Skeletal muscle tissue (tissue), 4 donors: ENCODE results near the gene U2AF1L4. TPM values are rescaled to one million over a fixed set of nuclear protein-coding genes. Genes with fewer than 3 reads are reported as not detected.

Experiments used
- H3K27ac ChIP-seq: one replicate; pipeline ENCODE4 v1.7.0; 2013; ENCODE audit warnings: mild to moderate bottlenecking, low read depth, low read length, inconsistent platforms
- H3K27me3 ChIP-seq, 3 donors: one replicate each; pipeline ENCODE4 v1.7.0; 2013; ENCODE audit warnings: low read length in 3 of 3; ENCODE audit not compliant: control insufficient read depth in 3 of 3, insufficient read depth in 3 of 3
- H3K36me3 ChIP-seq, 3 donors: one replicate each; pipeline ENCODE4 v1.7.0; 2013; ENCODE audit warnings: low read length in 3 of 3; ENCODE audit not compliant: control insufficient read depth in 3 of 3, insufficient read depth in 3 of 3
- H3K4me1 ChIP-seq, 3 donors: one replicate each; pipeline ENCODE4 v1.7.0; 2013; ENCODE audit warnings: low read length in 3 of 3, mild to moderate bottlenecking in 3 of 3; ENCODE audit not compliant: control insufficient read depth in 3 of 3, insufficient read depth in 3 of 3
- H3K4me3 ChIP-seq, 3 donors: one replicate each; pipeline ENCODE4 v1.7.0; 2013; ENCODE audit warnings: low read length in 3 of 3
- H3K9ac ChIP-seq, 3 donors: one replicate each; pipeline ENCODE4 v1.7.0; 2013; ENCODE audit warnings: low read length in 3 of 3, mild to moderate bottlenecking in 3 of 3, moderate library complexity in 2 of 3, low read depth in 1 of 3
- H3K9me3 ChIP-seq, 3 donors: one replicate each; pipeline ENCODE4 v1.7.0; 2013; ENCODE audit warnings: low read length in 3 of 3; ENCODE audit not compliant: control insufficient read depth in 3 of 3
- total RNA-seq: library from RNA; depleted of rRNA; stranded (reverse); fragments of >200 nt; gene quantifications from one replicate; pipeline ENCODE4 v1.2.3, GENCODE V29; 2014
- donor health status: Osteomylitis.

The U2AF1L4 gene
- 3.7 TPM for total RNA-seq

DNA sequence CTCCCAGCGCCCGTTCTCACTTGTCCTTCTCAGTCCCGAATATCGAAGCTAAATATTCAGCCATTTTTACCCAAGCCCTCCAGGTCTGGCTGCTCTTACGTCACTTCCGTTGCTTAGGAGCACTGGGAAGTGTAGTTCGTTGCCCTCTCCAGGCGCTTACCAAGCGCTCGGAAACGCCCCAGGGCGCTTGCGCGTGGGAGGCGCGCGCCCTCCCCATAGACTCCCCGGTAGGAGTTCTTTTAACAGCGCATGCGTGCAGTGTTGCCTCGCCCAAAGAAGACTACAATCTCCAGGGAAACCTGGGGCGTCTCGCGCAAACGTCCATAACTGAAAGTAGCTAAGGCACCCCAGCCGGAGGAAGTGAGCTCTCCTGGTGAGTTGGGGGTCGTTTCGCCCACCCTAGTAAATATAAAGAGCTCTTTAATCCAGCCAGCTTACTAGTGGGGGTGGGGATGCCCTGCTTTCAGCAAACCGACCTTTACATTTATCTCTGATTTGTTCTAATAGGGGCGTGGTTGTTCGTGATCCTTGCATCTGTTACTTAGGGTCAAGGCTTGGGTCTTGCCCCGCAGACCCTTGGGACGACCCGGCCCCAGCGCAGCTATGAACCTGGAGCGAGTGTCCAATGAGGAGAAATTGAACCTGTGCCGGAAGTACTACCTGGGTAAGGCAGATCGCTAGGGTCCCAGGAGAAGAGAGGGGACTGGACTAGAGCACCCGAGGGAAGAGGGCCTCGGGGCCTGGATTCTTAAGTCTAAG, at the start of gene U2AF1L4, which contains the start of gene PSENEN:
TSS of gene U2AF1L4 (minus strand) at position 91 of the 759 bp plus-strand sequence. CDS start at position 64, 27 bp downstream.
TSS of gene PSENEN (plus strand) at position 324 of the 759 bp plus-strand sequence. CDS start at position 604, 280 bp downstream.
- Histone ChIP-seq H3K4me1 (peaks cover 32 to 62% (median 47%) of the 10 kb centered on the region in 3 donors), H3K9me3 (no peaks in the 10 kb centered on the region), H3K27me3 (no peaks in the 10 kb centered on the region), H3K36me3 (peaks cover 10 to 16% (median 15%) of the 10 kb centered on the region in 3 donors), H3K9ac (peak within 1 kb of the TSS; percentile 94 to 96 (median 95)), H3K4me3 (peak within 1 kb of the TSS; percentile 91 to 98 (median 94)), H3K27ac (peak within 1 kb of the TSS; percentile 100)

DNA sequence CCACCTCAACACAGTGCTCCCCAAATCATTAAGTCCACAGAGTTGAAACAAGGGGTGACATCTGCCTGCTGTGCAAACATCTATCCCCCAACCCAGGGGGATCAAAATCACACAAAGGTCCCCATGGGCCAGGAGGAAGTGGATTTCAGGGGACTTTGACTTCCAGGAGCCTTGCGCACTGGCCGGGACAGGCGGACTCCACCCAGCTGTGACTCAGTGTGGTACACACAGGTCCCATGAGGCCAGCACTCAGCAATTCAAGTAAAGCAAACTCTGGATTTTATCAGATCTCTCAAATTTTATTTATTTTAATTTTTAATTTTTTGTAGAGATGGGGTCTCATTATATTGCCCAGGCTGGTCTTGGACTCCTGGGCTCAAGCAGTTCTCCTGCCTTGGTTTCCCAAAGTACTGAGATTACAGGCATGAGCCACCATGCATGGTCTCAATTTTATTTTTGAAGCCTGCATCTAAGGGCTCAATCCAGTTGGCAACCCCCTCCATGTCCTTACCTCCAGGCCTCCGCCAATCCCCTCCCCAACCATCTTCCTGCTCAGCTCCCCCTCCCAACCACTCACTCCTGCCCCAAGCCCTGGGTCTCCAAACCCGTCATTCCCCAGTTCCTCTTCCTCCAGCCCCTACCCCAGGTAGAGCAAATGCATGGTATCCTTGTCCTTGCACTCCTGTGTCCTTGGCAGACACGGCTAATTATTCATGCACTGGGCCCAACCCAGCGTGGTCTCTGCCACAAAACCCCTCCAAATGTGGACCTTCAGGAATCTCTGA, 48.4 kb upstream of the U2AF1L4 start:
- peaks cover 15 to 22% (median 20%) of the 10 kb centered on the region in 3 donors for H3K27me3 ChIP-seq
- no peak overlapping the region for H3K4me3 ChIP-seq
- H3K9me3 ChIP-seq = no peaks in the 10 kb centered on the region
- no peak overlapping the region for H3K9ac ChIP-seq
- no peak overlapping the region for H3K27ac ChIP-seq
- no peaks in the 10 kb centered on the region for H3K4me1 ChIP-seq
- no peaks in the 10 kb centered on the region for H3K36me3 ChIP-seq

GRCh38 chr19:35792888-35793287, 47.7 kb upstream of the U2AF1L4 start:
- H3K9ac ChIP-seq = no peak overlapping the region
- H3K4me1 ChIP-seq = no peaks in the 10 kb centered on the region
- no peak overlapping the region for H3K27ac ChIP-seq
- no peaks in the 10 kb centered on the region for H3K9me3 ChIP-seq
- H3K36me3 ChIP-seq = no peaks in the 10 kb centered on the region
- H3K4me3 ChIP-seq = no peak overlapping the region
- peaks cover 14 to 19% (median 17%) of the 10 kb centered on the region in 3 donors for H3K27me3 ChIP-seq

GRCh38 chr19:35792312-35792711, 47.1 kb upstream of the U2AF1L4 start:
- Histone ChIP-seq H3K9me3 (no peaks in the 10 kb centered on the region), H3K27ac (no peak overlapping the region), H3K4me1 (no peaks in the 10 kb centered on the region), H3K4me3 (no peak overlapping the region), H3K9ac (no peak overlapping the region), H3K36me3 (no peaks in the 10 kb centered on the region), H3K27me3 (peaks cover 10 to 15% (median 13%) of the 10 kb centered on the region in 3 donors)

DNA sequence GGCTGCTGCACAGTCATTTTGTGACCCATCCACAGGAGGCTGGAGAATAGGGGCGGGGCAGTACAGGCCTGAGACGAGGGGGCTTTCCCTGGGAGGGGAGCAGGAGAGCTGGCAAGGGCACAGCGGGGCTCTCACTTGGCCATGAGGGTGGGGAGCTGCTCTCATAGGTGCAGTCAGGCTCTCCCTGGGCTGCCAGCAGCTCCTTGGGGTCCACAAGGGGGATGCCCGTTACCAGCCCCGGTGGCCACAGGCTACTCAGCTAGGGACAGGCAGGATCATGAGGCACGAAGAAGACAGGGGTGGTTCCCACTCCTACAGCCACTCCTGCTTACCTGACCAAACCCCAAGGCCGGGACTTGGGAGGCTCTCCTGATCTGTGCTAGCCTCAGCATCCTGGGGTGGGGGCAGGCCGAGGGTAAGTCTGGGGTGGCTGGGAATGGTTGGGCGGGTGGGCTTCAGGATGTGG, 46.6 kb upstream of the U2AF1L4 start:
- Histone ChIP-seq H3K27me3 (peaks cover 5 to 11% (median 9%) of the 10 kb centered on the region in 3 donors), H3K36me3 (no peaks in the 10 kb centered on the region), H3K4me1 (no peaks in the 10 kb centered on the region), H3K4me3 (no peak overlapping the region), H3K27ac (no peak overlapping the region), H3K9me3 (no peaks in the 10 kb centered on the region), H3K9ac (no peak overlapping the region)

- no peak overlapping the region for H3K27ac ChIP-seq
- no peak overlapping the region for H3K4me3 ChIP-seq
- no peaks in the 10 kb centered on the region for H3K4me1 ChIP-seq
- H3K9ac ChIP-seq = no peak overlapping the region
- H3K36me3 ChIP-seq = peaks cover 0 to under 1% (median 0%) of the 10 kb centered on the region in 3 donors
- H3K27me3 ChIP-seq = peaks cover 0 to 4% (median 3%) of the 10 kb centered on the region in 3 donors
- no peaks in the 10 kb centered on the region for H3K9me3 ChIP-seq
These were observed 46.0 kb upstream of the U2AF1L4 start for GRCh38 chr19:35790981-35791813.

- H3K4me1 ChIP-seq = no peaks in the 10 kb centered on the region
- H3K36me3 ChIP-seq = peaks cover 0 to 5% (median 2%) of the 10 kb centered on the region in 3 donors
- peaks cover 0 to under 1% (median 0%) of the 10 kb centered on the region in 3 donors for H3K27me3 ChIP-seq
- no peaks in the 10 kb centered on the region for H3K9me3 ChIP-seq
- H3K9ac ChIP-seq = no peak overlapping the region
- no peak overlapping the region for H3K4me3 ChIP-seq
- H3K27ac ChIP-seq = no peak overlapping the region
These were observed 45.0 kb upstream of the U2AF1L4 start for GRCh38 chr19:35789978-35790944.

DNA sequence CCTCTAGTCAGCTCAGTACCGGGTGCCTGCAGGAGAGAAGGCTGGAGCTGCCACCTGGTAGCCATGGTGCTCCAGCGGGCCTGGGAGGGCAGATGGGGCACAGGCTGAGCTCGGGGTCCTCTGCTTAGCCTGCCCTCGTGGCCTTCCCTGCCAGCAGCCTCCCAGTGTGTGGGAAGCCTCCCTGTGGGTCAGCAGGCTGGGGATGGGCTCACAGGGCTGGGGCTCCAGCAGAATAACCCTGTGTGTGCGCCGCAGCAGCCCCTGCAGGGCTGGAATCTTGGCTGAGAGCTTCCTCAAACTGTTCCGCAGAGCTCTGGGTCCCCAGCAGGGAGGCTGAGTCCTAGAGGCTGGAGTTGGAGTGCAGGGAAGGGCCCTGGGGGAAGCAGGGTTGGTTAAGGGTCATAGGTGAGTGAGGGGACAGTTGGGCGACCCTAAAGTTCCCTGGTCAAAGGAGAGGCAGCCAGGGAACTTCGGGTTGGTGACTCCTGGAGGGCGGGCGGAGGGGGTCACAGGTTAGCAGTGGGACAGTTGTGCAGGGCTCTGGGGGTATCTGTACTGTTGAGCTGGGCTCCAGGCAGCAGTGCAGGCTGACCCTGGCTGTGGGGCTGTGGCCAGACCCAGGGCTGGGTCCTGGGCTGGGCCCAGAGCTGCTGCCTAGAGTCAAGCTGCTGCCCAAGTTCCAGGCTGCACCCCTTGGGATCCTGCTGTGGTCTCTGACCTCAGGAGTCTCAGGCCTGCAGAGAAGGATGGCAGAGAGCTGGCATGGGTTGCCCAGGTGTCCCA, 44.2 kb upstream of the U2AF1L4 start:
- H3K36me3 ChIP-seq = peaks cover 0 to 5% (median 2%) of the 10 kb centered on the region in 3 donors
- H3K4me1 ChIP-seq = no peaks in the 10 kb centered on the region
- H3K27ac ChIP-seq = no peak overlapping the region
- no peaks in the 10 kb centered on the region for H3K9me3 ChIP-seq
- no peak overlapping the region for H3K9ac ChIP-seq
- H3K4me3 ChIP-seq = no peak overlapping the region
- no peaks in the 10 kb centered on the region for H3K27me3 ChIP-seq
